Upper lobe of left lung (tissue), 4 donors: ENCODE data around the gene ADAMTS7.
"Not testable (repeated sequence)": the region's sequence is repeated elsewhere in the genome, so short reads cannot be mapped to it uniquely, and the experiment has no call there.

Experiments
- CTCF ChIP-seq, 6 experiments: fragments of 450-650 bp in 4 of 6; fragments of 200-600 bp in 2 of 6; sonication (generic) in 2 of 6; IDR thresholded peaks; one replicate each; pipeline ENCODE4 v1.5.1; 2016 to 2019; ENCODE audit warnings: antibody characterized with exemption in 6 of 6
- EP300 ChIP-seq, 4 donors: sonication (generic); formaldehyde crosslinking; IDR thresholded peaks; one replicate each; pipeline ENCODE4 v1.5.1; 2017; ENCODE audit warnings: antibody characterized with exemption in 4 of 4, control low read depth in 2 of 4
- POLR2AphosphoS5 ChIP-seq, 2 donors: sonication (generic); formaldehyde crosslinking; IDR thresholded peaks; one replicate each; pipeline ENCODE4 v1.5.1; 2017; ENCODE audit warnings: antibody characterized with exemption in 2 of 2

GRCh38 chr15:78774451-78774990, 36.7 kb downstream of the ADAMTS7 start:
- TF ChIP-seq CTCF, POLR2AphosphoS5, EP300 (IDR thresholded peaks at IDR 0.05): not testable (repeated sequence)
